ENCODE measurements around the gene RBMS3. TPM values are rescaled to one million over a fixed set of nuclear protein-coding genes. Genes with fewer than 3 reads are reported as not detected.
A peak's percentile ranks its signal among the peaks of the same experiment; 100 is the strongest.

RBMS3 gene
- total and polyA plus RNA-seq, 12 donors = 8.7 to 90.1 (median 51.2) TPM

DNA sequence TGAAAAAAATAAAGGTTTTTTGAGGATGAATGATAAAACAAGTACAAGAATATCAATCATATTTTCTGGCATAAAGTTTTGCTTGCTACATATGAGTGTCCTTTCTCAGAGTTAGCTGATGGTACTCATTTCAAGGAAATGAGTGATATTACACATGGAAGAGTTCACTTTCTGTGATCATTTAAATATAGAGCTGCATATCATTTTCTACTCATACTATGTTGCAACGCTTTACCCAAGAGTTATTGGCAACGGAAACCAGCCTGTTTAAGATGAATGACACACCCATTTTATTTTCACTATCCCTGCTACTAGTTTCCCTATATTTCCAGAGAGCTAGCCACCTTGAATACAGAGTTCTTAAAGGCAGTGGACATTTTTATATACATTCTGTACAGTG lies 35.4 kb upstream of the RBMS3 start:
- Histone ChIP-seq H3K27me3 (no peaks in the 10 kb centered on the region), H3K9me3 (replicated peaks in 1 of 3) (no peaks in the 10 kb centered on the region), H3K4me1 (replicated peaks in 1 of 2) (no peaks in the 10 kb centered on the region), H3K27ac (no peak overlapping the region), H3K4me3 (no peak overlapping the region), H3K36me3 (replicated peaks in 1 of 2) (no peaks in the 10 kb centered on the region)
- intact Hi-C loops (cut with DNase I) = no loop called here
- TF ChIP-seq POLR2A (IDR thresholded peaks at IDR 0.05) = no peak
- DNase-seq = no peak
- WGBS, 4 donors = 86 to 95% (median 88%) methylated on average over 2 of the region's 2 CpGs

DNA sequence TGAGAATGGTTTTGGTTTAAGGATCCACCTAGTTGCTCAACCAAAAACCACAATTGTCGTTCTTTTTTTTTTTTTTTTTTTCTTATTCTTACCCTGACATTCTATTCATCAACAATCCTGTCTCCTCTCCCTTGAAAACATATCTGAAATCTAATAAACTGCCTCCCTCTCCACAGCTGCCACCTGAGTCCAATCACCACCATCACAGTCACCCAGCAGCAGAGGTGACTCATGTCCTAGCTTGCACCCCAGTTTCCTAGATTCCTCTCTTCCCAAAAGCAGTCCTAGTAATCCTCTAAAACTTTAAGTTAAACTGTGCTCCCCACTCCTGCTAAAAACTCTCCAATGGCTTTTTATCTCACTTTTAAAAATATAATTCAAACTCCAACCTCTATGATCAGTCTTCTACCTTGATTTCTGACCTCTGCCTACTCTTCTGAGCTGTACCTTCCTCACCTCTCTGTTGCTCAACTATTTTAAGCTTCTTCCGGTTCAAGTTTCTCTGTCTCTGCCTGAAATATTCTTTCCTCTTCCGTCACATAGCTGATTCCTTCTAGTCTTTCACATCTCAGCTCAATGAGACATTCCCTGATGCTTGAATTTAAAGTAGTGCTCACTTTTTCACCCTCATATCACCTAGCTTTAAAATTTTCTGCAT lies 33.7 kb upstream of the RBMS3 start:
- H3K4me3 ChIP-seq = no peak overlapping the region
- no peak for DNase-seq
- H3K9me3 ChIP-seq (replicated peaks in 1 of 3) = no peaks in the 10 kb centered on the region
- no peaks in the 10 kb centered on the region for H3K4me1 ChIP-seq (replicated peaks in 1 of 2)
- TF ChIP-seq CTCF (IDR thresholded peaks at IDR 0.05) (no peak), POLR2A (IDR thresholded peaks at IDR 0.05) (no peak)
- no peaks in the 10 kb centered on the region for H3K27me3 ChIP-seq
- intact Hi-C loops (cut with DNase I) = no loop called here
- no peaks in the 10 kb centered on the region for H3K36me3 ChIP-seq (replicated peaks in 1 of 2)
- no peak overlapping the region for H3K27ac ChIP-seq
- 80 to 94% (median 88%) methylated on average over 3 of the region's 3 CpGs for WGBS, 4 donors

DNA sequence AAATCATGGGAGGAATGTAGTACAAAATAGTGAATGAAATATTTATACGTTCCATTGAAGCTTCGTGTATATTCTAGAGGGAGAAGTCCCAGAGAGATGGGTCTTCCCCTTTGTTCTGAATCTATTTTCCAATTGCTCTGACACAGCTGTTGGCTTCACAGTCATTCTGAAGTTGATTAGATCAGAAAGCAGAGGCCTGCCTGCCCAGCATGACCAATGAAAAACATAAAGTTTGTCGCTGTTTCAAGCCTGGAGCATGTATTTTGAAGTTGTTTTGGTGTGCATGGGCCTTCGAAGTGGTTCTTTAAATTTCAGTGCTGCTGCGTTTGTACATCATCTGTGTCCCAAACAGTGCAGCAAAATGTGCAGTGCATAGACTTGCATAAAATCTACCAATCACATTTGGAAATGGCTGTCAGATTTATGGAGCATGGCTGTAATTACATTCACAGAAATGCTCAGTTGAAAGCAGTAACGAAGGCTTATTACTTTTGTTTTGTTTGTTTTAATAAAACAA lies 31.0 kb upstream of the RBMS3 start:
- H3K4me3 ChIP-seq = no peak overlapping the region
- H3K27ac ChIP-seq = no peak overlapping the region
- H3K27me3 ChIP-seq = no peaks in the 10 kb centered on the region
- H3K9me3 ChIP-seq (replicated peaks in 1 of 3) = peaks cover 0 to 4% (median 0%) of the 10 kb centered on the region in 3 donors
- TF ChIP-seq CTCF (IDR thresholded peaks at IDR 0.05) (no peak), POLR2A (IDR thresholded peaks at IDR 0.05) (no peak)
- WGBS, 4 donors = 86 to 94% (median 91%) methylated on average over 6 of the region's 6 CpGs
- no peak for DNase-seq
- intact Hi-C loops (cut with DNase I) = no loop called here
- H3K4me1 ChIP-seq (replicated peaks in 1 of 2) = no peaks in the 10 kb centered on the region
- H3K36me3 ChIP-seq (replicated peaks in 1 of 2) = no peaks in the 10 kb centered on the region

GRCh38 chr3:29255854-29256696 lies 24.8 kb upstream of the RBMS3 start:
- H3K27me3 ChIP-seq = no peaks in the 10 kb centered on the region
- no peak overlapping the region for H3K27ac ChIP-seq
- no peaks in the 10 kb centered on the region for H3K36me3 ChIP-seq (replicated peaks in 1 of 2)
- 75 to 84% (median 78%) methylated on average over 5 of the region's 5 CpGs for WGBS, 4 donors
- H3K4me1 ChIP-seq (replicated peaks in 1 of 2) = no peaks in the 10 kb centered on the region
- intact Hi-C loops (cut with DNase I) = no loop called here
- peaks cover 0 to 4% (median 0%) of the 10 kb centered on the region in 3 donors for H3K9me3 ChIP-seq (replicated peaks in 1 of 3)
- TF ChIP-seq CTCF (IDR thresholded peaks at IDR 0.05) (no peak), POLR2A (IDR thresholded peaks at IDR 0.05) (no peak)
- no peak overlapping the region for H3K4me3 ChIP-seq
- peak in 2 of 7 donors; percentile 15 to 28 for DNase-seq
